GM19463 (cell line): ENCODE measurements around the gene LMX1A.

Source experiments
- ATAC-seq: cut with Tn5 transposase; IDR thresholded peaks from one replicate; pipeline ENCODE4 v1.9.1; 2021; ENCODE audit warnings: mild to moderate bottlenecking, moderate library complexity; ENCODE audit not compliant: unreplicated experiment

The LMX1A gene

DNA sequence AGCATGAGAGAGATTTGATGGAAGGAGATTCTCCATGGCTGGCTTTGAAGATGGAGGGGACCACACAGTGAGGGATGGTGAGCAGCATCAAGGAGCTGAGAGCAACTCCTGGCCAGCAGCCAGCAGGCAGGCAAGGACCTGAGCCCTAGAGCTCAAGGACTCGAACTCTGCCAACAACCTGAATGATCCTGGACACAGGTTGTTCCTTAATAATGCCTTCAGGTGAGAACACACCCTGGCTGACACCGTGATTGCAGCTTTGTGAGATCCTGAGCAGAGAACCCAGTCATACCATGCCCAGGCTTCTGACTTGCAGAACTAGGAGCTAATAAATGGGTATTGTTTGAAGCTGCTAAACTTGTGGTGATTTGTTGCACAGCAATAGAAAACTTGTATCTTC is 183.1 kb downstream of the LMX1A start:
- ATAC-seq, result no peak

DNA sequence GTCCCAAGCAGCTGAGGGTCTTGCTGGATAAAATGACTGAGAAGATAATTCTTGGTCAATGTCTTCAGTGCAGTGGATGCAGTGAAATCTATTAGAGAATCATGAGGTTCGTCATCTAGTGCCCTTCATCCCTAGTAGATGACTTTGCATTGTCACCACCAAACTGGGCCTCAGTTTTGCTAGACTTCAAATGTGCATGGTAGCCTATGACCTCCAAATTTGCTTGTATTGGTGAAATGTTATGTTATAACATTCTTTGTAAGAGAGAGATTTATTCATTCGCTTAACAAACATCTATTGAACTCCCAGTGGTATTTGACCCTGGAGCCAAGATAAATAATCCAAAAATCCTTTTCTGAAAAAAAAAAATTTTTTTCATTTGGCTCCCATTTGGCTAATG is 183.8 kb downstream of the LMX1A start:
- no peak for ATAC-seq

DNA sequence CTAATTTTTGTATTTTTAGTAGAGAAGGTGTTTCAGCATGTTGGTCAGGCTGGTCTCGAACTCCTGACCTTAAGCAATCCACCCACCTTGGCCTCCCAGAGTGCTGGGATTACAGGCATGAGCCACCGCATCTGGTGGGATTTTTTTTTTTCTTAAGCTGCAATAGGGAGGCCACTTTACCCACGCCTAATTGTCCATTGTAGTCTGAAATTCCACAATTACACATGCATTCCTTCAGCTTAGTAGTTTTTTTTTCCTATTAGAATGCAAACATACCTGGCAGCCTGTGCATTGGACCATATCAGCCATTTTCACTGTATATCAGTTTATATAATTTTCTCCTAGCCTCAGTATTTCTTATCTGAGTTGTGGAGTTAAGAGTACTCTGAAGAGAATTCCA is 186.8 kb downstream of the LMX1A start:
- no peak for ATAC-seq

DNA sequence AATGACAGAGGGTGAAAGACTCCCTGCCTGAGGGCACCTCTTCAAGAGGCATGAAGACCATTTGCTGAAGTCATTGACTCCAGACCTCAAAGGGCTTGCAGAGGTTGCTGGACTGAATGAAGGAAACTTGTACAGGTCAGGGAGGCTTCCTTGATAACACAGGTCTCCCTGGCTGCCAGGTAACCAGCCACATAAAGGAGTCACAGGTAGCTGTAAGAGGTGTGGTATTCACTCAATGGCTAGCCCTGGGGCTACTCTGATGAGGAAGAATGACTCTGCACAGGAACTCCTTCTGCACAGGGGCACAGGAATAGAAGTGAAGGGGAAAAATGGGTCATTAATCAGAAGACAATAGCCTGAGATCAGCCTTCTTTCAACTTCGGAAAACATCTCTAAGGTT is 187.5 kb downstream of the LMX1A start:
- ATAC-seq, result no peak

DNA sequence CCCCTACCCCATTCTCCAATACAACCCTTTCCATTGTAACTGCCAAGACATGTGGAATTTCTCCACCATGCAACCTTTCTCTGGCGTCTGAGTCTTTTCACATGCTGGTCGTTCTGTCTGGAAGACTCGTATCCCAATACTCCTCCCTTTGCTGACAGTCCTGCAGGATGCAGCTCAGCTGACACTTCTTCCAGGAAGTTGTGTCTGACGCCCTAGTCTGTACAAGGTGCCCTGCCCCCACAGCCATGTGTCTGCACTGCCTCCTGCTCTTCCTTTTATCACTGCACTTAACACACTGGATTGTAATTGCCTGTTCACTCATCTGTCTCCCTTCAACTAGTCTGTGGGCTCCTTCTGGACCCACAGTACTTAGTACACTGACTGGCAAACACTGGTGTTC is 188.0 kb downstream of the LMX1A start:
- no peak for ATAC-seq

DNA sequence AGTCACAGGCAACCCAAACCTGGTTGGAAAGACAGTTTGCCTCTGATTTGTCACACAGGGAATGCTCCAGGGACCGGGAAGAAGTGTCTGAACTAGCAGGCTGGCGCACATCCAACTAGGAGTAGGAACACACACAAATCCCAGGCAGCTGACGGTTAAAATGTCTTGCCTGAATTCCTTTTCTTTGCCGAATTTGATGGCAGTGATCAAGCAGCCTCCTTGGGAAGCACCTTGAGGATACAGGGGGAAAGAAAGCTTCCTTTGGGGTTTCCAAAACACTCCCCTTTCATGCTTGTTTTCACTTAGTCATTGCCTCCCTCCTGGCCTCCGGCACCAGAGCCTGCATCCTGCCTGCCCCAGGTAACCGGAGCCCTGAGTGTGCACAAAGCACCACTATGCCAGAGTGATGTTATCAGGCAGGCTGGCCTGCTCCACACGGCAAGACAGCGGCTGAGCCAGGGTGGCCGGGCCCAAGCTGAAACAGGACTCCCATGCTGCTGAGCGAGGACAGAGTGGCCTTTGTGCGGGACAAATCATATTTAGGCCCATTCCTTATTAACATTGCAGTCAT is 193.8 kb downstream of the LMX1A start:
- no peak for ATAC-seq

DNA sequence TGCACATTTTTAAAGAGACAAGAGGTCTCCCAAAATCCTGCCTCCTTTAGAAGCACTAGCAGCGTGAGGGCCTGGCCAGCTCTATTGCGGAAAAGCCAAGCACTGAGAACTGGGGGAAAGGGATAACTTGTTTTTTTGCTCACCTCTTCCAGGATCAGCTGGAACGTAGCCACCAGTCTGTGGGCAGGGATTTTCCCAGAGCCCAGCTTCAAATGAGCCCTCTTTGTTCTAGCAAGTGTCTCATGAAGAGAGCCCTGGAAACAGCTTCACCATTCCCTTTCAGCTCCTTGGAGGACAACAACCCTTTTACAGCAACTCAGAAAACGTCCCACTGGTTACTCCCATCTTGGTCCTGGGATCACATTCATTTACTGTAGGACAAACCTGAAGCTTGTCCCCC is 195.4 kb downstream of the LMX1A start:
- no peak for ATAC-seq

DNA sequence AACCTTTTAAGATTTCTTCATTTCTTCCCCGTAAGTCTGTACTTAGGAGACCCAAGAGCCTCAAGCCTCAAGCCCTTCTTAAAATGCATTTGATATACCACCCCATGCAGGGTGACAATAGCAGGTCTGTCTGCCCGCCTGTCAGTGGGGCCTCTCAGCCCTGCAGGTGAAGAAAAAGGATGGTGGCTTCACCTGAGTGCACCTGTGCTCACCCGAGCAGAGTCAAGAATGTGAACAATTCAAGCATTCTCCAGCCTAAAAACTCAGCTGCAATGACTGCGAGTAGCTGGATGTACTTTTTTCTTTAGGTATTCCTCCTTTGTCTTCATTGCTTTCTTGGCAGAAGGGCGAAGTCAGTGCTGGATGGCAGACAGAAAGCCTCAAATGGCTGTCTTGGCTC is 203.3 kb downstream of the LMX1A start:
- no peak for ATAC-seq

DNA sequence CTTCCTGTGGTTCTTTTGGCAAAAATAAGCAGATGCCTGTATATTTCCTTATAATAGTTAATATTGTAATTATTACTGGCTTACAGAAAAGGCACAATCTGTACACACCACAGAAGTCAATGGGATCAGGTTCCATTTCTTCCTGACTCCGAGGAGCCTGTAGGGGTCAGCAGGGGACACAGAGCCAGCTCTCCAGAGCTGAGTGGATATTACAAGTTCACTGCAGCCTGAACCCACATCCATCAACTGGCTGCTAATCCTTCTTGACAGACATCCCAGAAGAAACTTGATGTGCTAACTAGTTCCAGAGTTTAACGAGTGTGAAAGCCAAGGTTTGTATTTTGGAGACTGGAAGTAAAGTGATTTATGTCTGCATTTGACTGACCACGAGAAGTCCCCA is 203.8 kb downstream of the LMX1A start:
- ATAC-seq, result no peak

DNA sequence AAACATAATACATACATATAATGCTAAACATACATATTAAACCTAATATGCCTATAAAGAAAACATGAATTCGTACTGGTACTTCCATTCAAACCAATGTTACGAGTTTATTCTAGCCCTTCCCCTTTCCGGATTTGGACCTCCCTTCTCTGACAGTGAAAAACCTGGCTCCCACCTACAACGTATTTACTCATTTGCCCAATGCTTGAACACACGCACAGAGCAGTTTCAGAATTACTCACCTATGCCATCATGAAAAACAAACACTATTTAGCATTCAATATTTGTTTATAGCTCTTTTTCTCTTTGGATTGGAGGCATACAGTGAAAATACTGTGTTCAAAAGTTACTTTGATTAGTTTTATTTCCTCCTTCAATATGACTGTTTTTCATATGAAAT is 204.4 kb downstream of the LMX1A start:
- ATAC-seq, result no peak
